K562 (cell line): Measurements from ENCODE around the gene NTM. TPM values are rescaled to one million over a fixed set of nuclear protein-coding genes. Genes with fewer than 3 reads are reported as not detected.

Experiments
- ATAC-seq: fragments of 200-7000 bp; cut with Tn5 transposase; 3 replicates; pipeline ENCODE4 v1.9.1; 2020; ENCODE audit warnings: moderate library complexity
- BruUV-seq: library from RNA; stranded (reverse); fragments of 400-500 nt; replicated peaks from 2 replicates; lab custom pipeline; 2021; lab: Mats Ljungman, UMichigan
- CTCF ChIA-PET: fragments of 300-600 bp; formaldehyde crosslinking; extraction: SDS; loops from one replicate; lab custom pipeline; 2021; ENCODE audit warnings: low intra/inter-chr PET ratio; lab: Yijun Ruan, JAX
- POLR2A ChIA-PET: fragments of 300-600, 350-650 bp; sonication (Branson Sonifier 250); formaldehyde crosslinking; extraction: SDS; loops from one replicate; lab custom pipeline; 2021; ENCODE audit warnings: antibody characterized with exemption, inconsistent platforms; lab: Yijun Ruan, JAX
- DNase-seq, 4 experiments: peaks; one replicate each; pipeline versions ENCODE4 v3.0.0 to v3.0.0-alpha.2; 2011 to 2018; ENCODE audit warnings: low spot score in 3 of 4, mixed read lengths in 3 of 4; ENCODE audit errors: extremely low read depth in 1 of 4
- FAIRE-seq: peaks from 2 replicates; lab custom pipeline; 2011; peaks lifted over from hg19 to GRCh38; lab: Jason Lieb, UNC
- H2AFZ ChIP-seq: 2 replicates; pipeline ENCODE4 v1.6.0; 2011; ENCODE audit warnings: low read depth, low read length, control low read depth, inconsistent platforms
- H3K27ac ChIP-seq: fragments of 200-600 bp; 3 replicates; pipeline ENCODE4 v1.8.0; 2011; ENCODE audit warnings: low read depth, mild to moderate bottlenecking, control low read depth, inconsistent platforms, low read length, moderate library complexity, mixed read lengths; ENCODE audit errors: extremely low read depth
- H3K27me3 ChIP-seq, 2 experiments: fragments of 300-600 bp in 1 of 2; 2 replicates in 1 of 2; 3 replicates in 1 of 2; pipeline versions ENCODE4 v1.6.0 to v1.8.0; 2011; ENCODE audit warnings: inconsistent platforms in 2 of 2, low read length in 2 of 2, mild to moderate bottlenecking in 1 of 2, mixed read lengths in 1 of 2, moderate library complexity in 1 of 2; ENCODE audit not compliant: control insufficient read depth in 2 of 2, insufficient read depth in 2 of 2
- H3K36me3 ChIP-seq: fragments of 300-600 bp; 3 replicates; pipeline ENCODE4 v1.8.0; 2011; ENCODE audit warnings: mild to moderate bottlenecking, low read length, inconsistent platforms; ENCODE audit not compliant: control insufficient read depth, insufficient read depth
- H3K4me1 ChIP-seq, 2 experiments: fragments of 200-600 bp in 1 of 2; replicated peaks in 1 of 2; 2 replicates in 1 of 2; 3 replicates in 1 of 2; pipeline versions ENCODE4 v1.5.1 to v1.8.0; 2011; ENCODE audit warnings: inconsistent platforms in 2 of 2, low read length in 2 of 2, mild to moderate bottlenecking in 1 of 2, mixed read lengths in 1 of 2, moderate library complexity in 1 of 2; ENCODE audit not compliant: control insufficient read depth in 2 of 2, insufficient read depth in 2 of 2
- H3K4me2 ChIP-seq: 2 replicates; pipeline ENCODE4 v1.6.1; 2011; ENCODE audit warnings: low read length, control low read depth, inconsistent platforms, mixed read lengths; ENCODE audit not compliant: insufficient read depth
- H3K4me3 ChIP-seq: fragments of 200-600 bp; sonication (generic), shearing (Covaris generic); 2 replicates; pipeline ENCODE4 v1.5.1; 2016; ENCODE audit warnings: control low read depth, inconsistent platforms
- H3K79me2 ChIP-seq: fragments of 200-600 bp; 3 replicates; pipeline ENCODE4 v1.8.0; 2011; ENCODE audit warnings: low read length, inconsistent platforms; ENCODE audit not compliant: control insufficient read depth, insufficient read depth
- H3K9ac ChIP-seq, 2 experiments: 2 replicates each; pipeline versions ENCODE4 v1.6.0 to v1.6.1; 2011; ENCODE audit warnings: low read depth in 2 of 2, low read length in 2 of 2, control low read depth in 1 of 2, inconsistent platforms in 1 of 2, mild to moderate bottlenecking in 1 of 2, mixed read lengths in 1 of 2; ENCODE audit not compliant: insufficient read depth in 1 of 2
- H3K9me1 ChIP-seq: one replicate; pipeline ENCODE4 v1.6.0; 2011; ENCODE audit warnings: inconsistent platforms, mild to moderate bottlenecking, low read length, moderate library complexity; ENCODE audit not compliant: control insufficient read depth, insufficient read depth
- H3K9me3 ChIP-seq: replicated peaks from 2 replicates; pipeline ENCODE4 v1.5.1; 2011; ENCODE audit warnings: low read depth, low read length, inconsistent platforms; ENCODE audit not compliant: control insufficient read depth, insufficient read depth
- H4K20me1 ChIP-seq: replicated peaks from 2 replicates; pipeline ENCODE4 v1.6.1; 2011; ENCODE audit warnings: low read length, inconsistent platforms, mixed read lengths; ENCODE audit not compliant: control insufficient read depth, insufficient read depth
- HDAC8 ChIP-seq: fragments of 450-650 bp; IDR thresholded peaks from 2 replicates; pipeline ENCODE4 v1.6.1; 2016; ENCODE audit warnings: mild to moderate bottlenecking, missing genetic modification characterization, moderate library complexity, missing compliant biosample characterization
- MTA3 ChIP-seq: fragments of 450-650 bp; formaldehyde crosslinking; IDR thresholded peaks from 2 replicates; pipeline ENCODE4 v1.6.1; 2017; ENCODE audit warnings: mild to moderate bottlenecking, borderline replicate concordance
- NFRKB ChIP-seq: fragments of 450-650 bp; IDR thresholded peaks from 2 replicates; pipeline ENCODE4 v1.6.1; 2016; ENCODE audit warnings: low read depth
- PHF20 ChIP-seq: fragments of 450-650 bp; IDR thresholded peaks from 2 replicates; pipeline ENCODE4 v1.6.1; 2018; ENCODE audit not compliant: partially characterized antibody
- SP1 ChIP-seq: sonication (generic); formaldehyde crosslinking; IDR thresholded peaks from 2 replicates; pipeline ENCODE4 v1.8.1; 2022; ENCODE audit warnings: mild to moderate bottlenecking, missing genetic modification reagents
- TRIM28 ChIP-seq: fragments of 450-650 bp; IDR thresholded peaks from 2 replicates; pipeline ENCODE4 v1.6.1; 2017
- ZBTB8A ChIP-seq: fragments of 450-650 bp; IDR thresholded peaks from 2 replicates; pipeline ENCODE4 v1.6.1; 2018; ENCODE audit warnings: mild to moderate bottlenecking, moderate library complexity; ENCODE audit not compliant: partially characterized antibody
- ZNF778 ChIP-seq: fragments of 450-650 bp; formaldehyde crosslinking; IDR thresholded peaks from 2 replicates; pipeline ENCODE4 v1.4.0; 2020; ENCODE audit warnings: mild to moderate bottlenecking, moderate library complexity
- WGBS: fragments of 100-300 bp; shearing (Covaris generic); methylation state at CpG from one replicate; pipeline ENCODE4 v1.1.6; 2016; ENCODE audit warnings: low coverage, mixed read lengths; ENCODE audit not compliant: insufficient coverage; ENCODE audit errors: missing lambda C conversion rate; 5-methylcytosine and 5-hydroxymethylcytosine counted together
- in situ Hi-C: fragments of 300-500 bp; cut with MboI; formaldehyde crosslinking; loops from 4 replicates; pipeline ENCODE4 v1.15.0; 2018; ENCODE audit warnings: inconsistent platforms, mixed read lengths
- intact Hi-C: fragments of 100-400 bp; cut with micrococcal nuclease; formaldehyde crosslinking; loops from 2 replicates; pipeline ENCODE4 v1.14.2; 2022
- polyA plus RNA-seq, 8 experiments: library from polyadenylated mRNA; depleted of rRNA in 4 of 8; stranded (reverse) in 5 of 8; unstranded in 3 of 8; fragments of >200 nt; fragmentation: Nextera tagmentation in 2 of 8; fragmentation: Illumina TruSeq in 1 of 8; extraction: Ambion mirVana in 2 of 8; extraction: Trizol in 1 of 8; gene quantifications; 2 replicates each; pipeline versions ENCODE4 v1.2.1 to v1.2.3, GENCODE V29; 2011 to 2014; ENCODE audit warnings: inconsistent platforms in 1 of 8, missing spikeins in 1 of 8
- total RNA-seq, 7 experiments: library from RNA; depleted of rRNA in 6 of 7; stranded (reverse); fragments of >200 nt in 6 of 7; fragmentation: Illumina TruSeq in 2 of 7; extraction: Trizol in 2 of 7; gene quantifications; 2 replicates each; pipeline versions ENCODE4 v1.2.1 to v1.2.3, GENCODE V29; 2011 to 2021; ENCODE audit warnings: low replicate concordance in 1 of 7
- TF ChIP-seq, protein P1 (sequence below): sonication (generic); formaldehyde crosslinking; IDR thresholded peaks from 2 replicates; pipeline ENCODE4 v1.8.0; 2022; ENCODE audit warnings: mild to moderate bottlenecking, missing genetic modification reagents
- TF ChIP-seq, protein P2 (sequence below): fragments of 250-450 bp; sonication (Bioruptor Pico); IDR thresholded peaks from 2 replicates; pipeline ENCODE4 v1.5.1; 2021; ENCODE audit warnings: mild to moderate bottlenecking
- TF ChIP-seq, protein P3 (sequence below), 2 experiments: IDR thresholded peaks; 2 replicates each; pipeline ENCODE4 v1.6.1; 2012; ENCODE audit warnings: improper control_type of control experiment in 2 of 2, low read depth in 2 of 2, low read length in 2 of 2, borderline replicate concordance in 1 of 2
- TF ChIP-seq, protein P4 (sequence below): fragments of 450-650 bp; IDR thresholded peaks from 2 replicates; pipeline ENCODE4 v1.6.1; 2016; ENCODE audit warnings: missing biosample characterization, missing genetic modification characterization
- TF ChIP-seq, protein P5 (sequence below): fragments of 450-650 bp; IDR thresholded peaks from 2 replicates; pipeline ENCODE4 v1.6.1; 2018; ENCODE audit warnings: mild to moderate bottlenecking, low read depth; ENCODE audit not compliant: partially characterized antibody

Gene NTM
- total and polyA plus RNA-seq, 9 of the 15 experiments (the other 6 are each of a cell fraction or from before 2014, with no cell fraction given), result not detected

DNA sequence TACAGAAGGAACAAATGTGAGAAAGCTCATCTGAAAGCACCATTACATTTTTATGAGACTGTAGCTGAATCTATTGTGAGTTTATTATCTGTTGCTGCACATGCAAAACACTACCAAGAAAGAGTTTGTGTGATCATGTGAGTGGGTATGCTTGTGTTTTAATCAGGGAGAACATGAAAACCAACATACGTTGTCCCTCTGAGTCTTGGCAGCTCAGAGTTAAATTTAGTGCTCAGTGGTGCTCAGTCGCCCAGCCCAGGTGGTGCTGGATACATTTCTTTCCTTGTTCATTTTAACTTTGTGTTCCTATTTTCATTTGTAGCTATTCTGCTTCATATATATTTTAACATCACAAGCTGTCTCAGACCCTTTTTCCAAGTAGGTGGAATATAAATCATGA lies 500.6 kb downstream of the NTM start:
- Histone ChIP-seq H4K20me1 (no peaks in the 10 kb centered on the region), H3K27me3 (no peaks in the 10 kb centered on the region), H3K4me3 (no peak overlapping the region), H3K27ac (no peak overlapping the region), H3K4me1 (no peaks in the 10 kb centered on the region), H3K9me3 (no peaks in the 10 kb centered on the region; the same call in 1 of the 2 replicates), H3K9ac (no peak overlapping the region), H3K4me2 (no peak overlapping the region), H3K79me2 (no peaks in the 10 kb centered on the region), H2AFZ (no peak overlapping the region), H3K36me3 (no peaks in the 10 kb centered on the region), H3K9me1 (no peaks in the 10 kb centered on the region)
- in situ Hi-C loops (no loop called here), intact Hi-C loops (no loop called here)
- DNase-seq, result no peak
- ChIA-PET POLR2A (no interaction called here), CTCF (no interaction called here)
- no TSS peak for BruUV-seq
- no peak for FAIRE-seq
- no peak for TF ChIP-seq ZNF778 (CRISPR knock-in tag)
- no peak for TF ChIP-seq NFRKB
- no peak for TF ChIP-seq PHF20
- no peak for TF ChIP-seq SP1 (CRISPR knock-in tag)
- TF ChIP-seq HDAC8 (tag), result no peak
- TF ChIP-seq, protein P1, sequence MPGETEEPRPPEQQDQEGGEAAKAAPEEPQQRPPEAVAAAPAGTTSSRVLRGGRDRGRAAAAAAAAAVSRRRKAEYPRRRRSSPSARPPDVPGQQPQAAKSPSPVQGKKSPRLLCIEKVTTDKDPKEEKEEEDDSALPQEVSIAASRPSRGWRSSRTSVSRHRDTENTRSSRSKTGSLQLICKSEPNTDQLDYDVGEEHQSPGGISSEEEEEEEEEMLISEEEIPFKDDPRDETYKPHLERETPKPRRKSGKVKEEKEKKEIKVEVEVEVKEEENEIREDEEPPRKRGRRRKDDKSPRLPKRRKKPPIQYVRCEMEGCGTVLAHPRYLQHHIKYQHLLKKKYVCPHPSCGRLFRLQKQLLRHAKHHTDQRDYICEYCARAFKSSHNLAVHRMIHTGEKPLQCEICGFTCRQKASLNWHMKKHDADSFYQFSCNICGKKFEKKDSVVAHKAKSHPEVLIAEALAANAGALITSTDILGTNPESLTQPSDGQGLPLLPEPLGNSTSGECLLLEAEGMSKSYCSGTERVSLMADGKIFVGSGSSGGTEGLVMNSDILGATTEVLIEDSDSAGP (CRISPR knock-in tag), result no peak
- TF ChIP-seq ZBTB8A, result no peak
- TF ChIP-seq, protein P2, sequence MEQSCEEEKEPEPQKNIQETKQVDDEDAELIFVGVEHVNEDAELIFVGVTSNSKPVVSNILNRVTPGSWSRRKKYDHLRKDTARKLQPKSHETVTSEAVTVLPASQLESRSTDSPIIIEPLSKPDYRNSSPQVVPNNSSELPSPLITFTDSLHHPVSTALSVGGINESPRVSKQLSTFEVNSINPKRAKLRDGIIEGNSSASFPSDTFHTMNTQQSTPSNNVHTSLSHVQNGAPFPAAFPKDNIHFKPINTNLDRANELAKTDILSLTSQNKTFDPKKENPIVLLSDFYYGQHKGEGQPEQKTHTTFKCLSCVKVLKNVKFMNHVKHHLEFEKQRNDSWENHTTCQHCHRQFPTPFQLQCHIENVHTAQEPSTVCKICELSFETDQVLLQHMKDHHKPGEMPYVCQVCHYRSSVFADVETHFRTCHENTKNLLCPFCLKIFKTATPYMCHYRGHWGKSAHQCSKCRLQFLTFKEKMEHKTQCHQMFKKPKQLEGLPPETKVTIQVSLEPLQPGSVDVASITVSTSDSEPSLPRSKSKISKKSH, result no peak
- TF ChIP-seq MTA3, result no peak
- TF ChIP-seq TRIM28, result no peak
- TF ChIP-seq, protein P3, sequence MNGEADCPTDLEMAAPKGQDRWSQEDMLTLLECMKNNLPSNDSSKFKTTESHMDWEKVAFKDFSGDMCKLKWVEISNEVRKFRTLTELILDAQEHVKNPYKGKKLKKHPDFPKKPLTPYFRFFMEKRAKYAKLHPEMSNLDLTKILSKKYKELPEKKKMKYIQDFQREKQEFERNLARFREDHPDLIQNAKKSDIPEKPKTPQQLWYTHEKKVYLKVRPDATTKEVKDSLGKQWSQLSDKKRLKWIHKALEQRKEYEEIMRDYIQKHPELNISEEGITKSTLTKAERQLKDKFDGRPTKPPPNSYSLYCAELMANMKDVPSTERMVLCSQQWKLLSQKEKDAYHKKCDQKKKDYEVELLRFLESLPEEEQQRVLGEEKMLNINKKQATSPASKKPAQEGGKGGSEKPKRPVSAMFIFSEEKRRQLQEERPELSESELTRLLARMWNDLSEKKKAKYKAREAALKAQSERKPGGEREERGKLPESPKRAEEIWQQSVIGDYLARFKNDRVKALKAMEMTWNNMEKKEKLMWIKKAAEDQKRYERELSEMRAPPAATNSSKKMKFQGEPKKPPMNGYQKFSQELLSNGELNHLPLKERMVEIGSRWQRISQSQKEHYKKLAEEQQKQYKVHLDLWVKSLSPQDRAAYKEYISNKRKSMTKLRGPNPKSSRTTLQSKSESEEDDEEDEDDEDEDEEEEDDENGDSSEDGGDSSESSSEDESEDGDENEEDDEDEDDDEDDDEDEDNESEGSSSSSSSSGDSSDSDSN (IDR thresholded peaks at IDR 0.05; ENCODE audit: borderline replicate concordance in 1 of 2, low read depth in 2 of 2, low read length in 2 of 2), result no peak
- TF ChIP-seq, protein P4, sequence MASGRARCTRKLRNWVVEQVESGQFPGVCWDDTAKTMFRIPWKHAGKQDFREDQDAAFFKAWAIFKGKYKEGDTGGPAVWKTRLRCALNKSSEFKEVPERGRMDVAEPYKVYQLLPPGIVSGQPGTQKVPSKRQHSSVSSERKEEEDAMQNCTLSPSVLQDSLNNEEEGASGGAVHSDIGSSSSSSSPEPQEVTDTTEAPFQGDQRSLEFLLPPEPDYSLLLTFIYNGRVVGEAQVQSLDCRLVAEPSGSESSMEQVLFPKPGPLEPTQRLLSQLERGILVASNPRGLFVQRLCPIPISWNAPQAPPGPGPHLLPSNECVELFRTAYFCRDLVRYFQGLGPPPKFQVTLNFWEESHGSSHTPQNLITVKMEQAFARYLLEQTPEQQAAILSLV, result no peak
- TF ChIP-seq, protein P5, sequence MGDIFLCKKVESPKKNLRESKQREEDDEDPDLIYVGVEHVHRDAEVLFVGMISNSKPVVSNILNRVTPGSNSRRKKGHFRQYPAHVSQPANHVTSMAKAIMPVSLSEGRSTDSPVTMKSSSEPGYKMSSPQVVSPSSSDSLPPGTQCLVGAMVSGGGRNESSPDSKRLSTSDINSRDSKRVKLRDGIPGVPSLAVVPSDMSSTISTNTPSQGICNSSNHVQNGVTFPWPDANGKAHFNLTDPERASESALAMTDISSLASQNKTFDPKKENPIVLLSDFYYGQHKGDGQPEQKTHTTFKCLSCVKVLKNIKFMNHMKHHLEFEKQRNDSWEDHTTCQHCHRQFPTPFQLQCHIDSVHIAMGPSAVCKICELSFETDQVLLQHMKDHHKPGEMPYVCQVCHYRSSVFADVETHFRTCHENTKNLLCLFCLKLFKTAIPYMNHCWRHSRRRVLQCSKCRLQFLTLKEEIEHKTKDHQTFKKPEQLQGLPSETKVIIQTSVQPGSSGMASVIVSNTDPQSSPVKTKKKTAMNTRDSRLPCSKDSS, result no peak
- 0% methylated on average over 2 of the region's 2 CpGs for WGBS
- ATAC-seq, result no peak
